DND-41 (cell line): Measurements from ENCODE around the gene XRN2.

ENCODE experiments used
- ATAC-seq: fragments of 200-7000 bp; cut with Tn5 transposase; 3 replicates; pipeline ENCODE4 v1.9.1; 2021; ENCODE audit warnings: low read depth; ENCODE audit not compliant: insufficient read depth
- DNase-seq: peaks from one replicate; pipeline ENCODE4 v3.0.0-alpha.2; 2020
- H2AFZ ChIP-seq: 2 replicates; pipeline ENCODE4 v1.6.0; 2012; ENCODE audit warnings: low read depth, low read length
- H3K27ac ChIP-seq: 2 replicates; pipeline ENCODE4 v1.5.1; 2012; ENCODE audit warnings: low read length, inconsistent platforms
- H3K27me3 ChIP-seq: fragments of 200-600 bp; sonication (generic); 2 replicates; pipeline ENCODE4 v1.6.0; 2012; ENCODE audit warnings: low read length, mild to moderate bottlenecking, inconsistent platforms; ENCODE audit not compliant: insufficient read depth, poor library complexity
- H3K36me3 ChIP-seq: 2 replicates; pipeline ENCODE4 v1.5.1; 2012; ENCODE audit warnings: low read length, inconsistent platforms; ENCODE audit not compliant: insufficient read depth
- H3K4me1 ChIP-seq: 2 replicates; pipeline ENCODE4 v1.5.1; 2012; ENCODE audit warnings: mild to moderate bottlenecking, low read length; ENCODE audit not compliant: insufficient read depth
- H3K4me2 ChIP-seq: 2 replicates; pipeline ENCODE4 v1.6.0; 2012; ENCODE audit warnings: mild to moderate bottlenecking, moderate library complexity, low read length, inconsistent platforms; ENCODE audit not compliant: insufficient read depth
- H3K4me3 ChIP-seq, 2 experiments: fragments of 200-600 bp in 1 of 2; shearing (Covaris generic) in 1 of 2; 2 replicates each; pipeline ENCODE4 v1.5.1; 2012 to 2016; ENCODE audit warnings: inconsistent platforms in 2 of 2, low read length in 2 of 2, mild to moderate bottlenecking in 2 of 2, low read depth in 1 of 2, moderate library complexity in 1 of 2
- H3K79me2 ChIP-seq: 2 replicates; pipeline ENCODE4 v1.6.0; 2012; ENCODE audit warnings: low read length, inconsistent platforms; ENCODE audit not compliant: insufficient read depth
- H3K9ac ChIP-seq: 2 replicates; pipeline ENCODE4 v1.6.0; 2012; ENCODE audit warnings: low read depth, mild to moderate bottlenecking, inconsistent platforms, low read length, moderate library complexity
- H3K9me3 ChIP-seq: 2 replicates; pipeline ENCODE4 v1.5.1; 2012; ENCODE audit warnings: low read length, moderate library complexity, mild to moderate bottlenecking, inconsistent platforms; ENCODE audit not compliant: insufficient read depth, severe bottlenecking
- H4K20me1 ChIP-seq: 2 replicates; pipeline ENCODE4 v1.6.0; 2012; ENCODE audit warnings: low read length; ENCODE audit not compliant: insufficient read depth
- CTCF ChIP-seq: IDR thresholded peaks from 2 replicates; pipeline ENCODE4 v1.5.1; 2012; ENCODE audit warnings: borderline replicate concordance, low read length, moderate library complexity, mild to moderate bottlenecking; ENCODE audit not compliant: poor library complexity, severe bottlenecking; ENCODE audit errors: extremely low read depth
- EZH2 ChIP-seq: IDR thresholded peaks from 3 replicates; pipeline ENCODE4 v1.6.1; 2012; ENCODE audit warnings: borderline replicate concordance, low read depth, mild to moderate bottlenecking, moderate library complexity, low read length, inconsistent platforms; ENCODE audit not compliant: severe bottlenecking

XRN2 gene

GRCh38 chr20:21303061-21303871 lies at the start of gene XRN2:
Gene XRN2 (plus strand): TSS chr20:21303331. CDS start chr20:21303399, 68 bp downstream.
- peak within 1 kb of the TSS; percentile 94 for H2AFZ ChIP-seq
- peaks cover 35% of the 10 kb centered on the region for H3K79me2 ChIP-seq
- peak within 1 kb of the TSS; percentile 94 for H3K9ac ChIP-seq
- peaks cover 24% of the 10 kb centered on the region for H4K20me1 ChIP-seq
- H3K36me3 ChIP-seq: peaks cover 9% of the 10 kb centered on the region
- no peaks in the 10 kb centered on the region for H3K9me3 ChIP-seq
- peak within 1 kb of the TSS; percentile 76 to 87 for H3K4me3 ChIP-seq
- peak within 1 kb of the TSS; percentile 81 for H3K4me2 ChIP-seq
- H3K27ac ChIP-seq: peak within 1 kb of the TSS; percentile 82
- peaks cover 25% of the 10 kb centered on the region for H3K4me1 ChIP-seq
- TF ChIP-seq CTCF (peak; percentile 11), EZH2 (no peak)
- ATAC-seq (peak; percentile 88), DNase-seq (peak; percentile 96)
- H3K27me3 ChIP-seq: no peaks in the 10 kb centered on the region

GRCh38 chr20:21257192-21257591 lies 45.9 kb upstream of the XRN2 start:
- Histone ChIP-seq H2AFZ (no peak overlapping the region), H3K9me3 (no peaks in the 10 kb centered on the region), H3K9ac (no peak overlapping the region), H4K20me1 (no peaks in the 10 kb centered on the region), H3K27me3 (no peaks in the 10 kb centered on the region), H3K79me2 (no peaks in the 10 kb centered on the region), H3K4me2 (no peak overlapping the region), H3K27ac (no peak overlapping the region), H3K4me3 (no peak overlapping the region), H3K4me1 (no peaks in the 10 kb centered on the region), H3K36me3 (no peaks in the 10 kb centered on the region)
- DNase-seq: no peak
- TF ChIP-seq CTCF (no peak), EZH2 (no peak)
- ATAC-seq: no peak

GRCh38 chr20:21258411-21258810 lies 44.7 kb upstream of the XRN2 start:
- Histone ChIP-seq H3K4me1 (no peaks in the 10 kb centered on the region), H3K9ac (no peak overlapping the region), H3K79me2 (no peaks in the 10 kb centered on the region), H3K36me3 (no peaks in the 10 kb centered on the region), H3K27me3 (no peaks in the 10 kb centered on the region), H4K20me1 (no peaks in the 10 kb centered on the region), H3K4me2 (no peak overlapping the region), H3K4me3 (no peak overlapping the region), H3K27ac (no peak overlapping the region), H2AFZ (no peak overlapping the region), H3K9me3 (no peaks in the 10 kb centered on the region)
- DNase-seq (no peak), ATAC-seq (no peak)
- TF ChIP-seq EZH2: no peak
- no peak for TF ChIP-seq CTCF
